Stimulated activated CD8-positive, alpha-beta memory T cell treated with anti-CD3 and anti-CD28 coated beads, Interleukin-4, amount 100 ng/mL, for 1 hour (primary cell): ENCODE measurements around the gene PRMT1.
A peak's percentile ranks its signal among the peaks of the same experiment; 100 is the strongest.
"Not testable (repeated sequence)": the region's sequence is repeated elsewhere in the genome, so short reads cannot be mapped to it uniquely, and the experiment has no call there.

ENCODE experiments used
- DNase-seq, 2 donors: peaks; one replicate each; pipeline ENCODE4 v3.0.0-alpha.2; 2020; ENCODE audit warnings: low read depth in 2 of 2, low spot score in 1 of 2

Gene PRMT1

GRCh38 chr19:49677231-49677900 lies at the start of gene PRMT1:
Gene PRMT1, plus strand, starts transcription at chr19:49677271. Its CDS starts 10 bp downstream, at chr19:49677281.
- DNase-seq: no peak

DNA sequence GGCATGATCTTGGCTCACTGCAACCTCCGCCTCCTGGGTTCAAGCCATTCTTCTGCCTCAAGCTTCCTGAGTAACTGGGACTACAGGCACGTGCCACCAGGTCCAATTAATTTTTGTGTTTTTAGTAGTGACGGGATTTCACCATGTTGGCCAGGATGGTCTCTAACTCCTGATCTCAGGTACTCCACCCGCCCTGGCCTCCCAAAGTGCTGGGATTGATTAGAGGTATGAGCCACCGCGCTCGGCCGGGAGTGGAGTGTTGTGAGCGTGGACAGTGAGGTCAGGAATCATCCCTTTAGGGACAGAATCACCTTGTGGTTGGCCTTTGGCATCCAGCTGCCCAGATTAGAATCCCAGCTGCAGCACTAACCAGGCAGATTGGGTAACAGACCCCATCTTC lies 47.4 kb upstream of the PRMT1 start:
- no peak for DNase-seq

DNA sequence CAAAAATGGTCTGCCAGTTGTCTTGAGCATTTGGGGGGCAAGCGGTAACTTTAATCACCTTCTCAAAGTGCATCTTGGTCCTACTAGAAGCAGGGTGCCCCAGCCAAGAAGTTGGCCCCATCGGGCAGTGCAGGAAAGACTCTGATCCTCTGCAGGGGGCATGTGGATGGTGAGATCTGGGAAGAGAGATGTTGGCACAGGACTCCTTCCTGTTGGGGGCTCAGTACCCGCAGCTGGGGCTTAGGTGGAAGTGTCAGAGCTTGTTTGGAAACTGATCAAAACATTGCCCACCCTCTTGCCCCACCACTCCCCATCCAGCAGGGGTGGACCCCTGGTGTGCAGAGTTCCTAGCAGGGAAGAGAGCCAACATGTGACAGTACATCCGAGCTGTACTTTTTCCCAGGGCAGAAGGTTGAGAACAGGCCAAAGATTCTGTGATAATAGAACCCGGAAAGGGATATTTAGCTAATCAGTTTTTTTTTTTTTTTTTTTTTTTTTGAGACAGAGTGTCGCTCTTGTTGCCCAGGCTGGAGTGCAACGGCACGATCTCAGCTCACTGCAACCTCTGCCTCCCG lies 46.0 kb upstream of the PRMT1 start:
- DNase-seq: no peak

GRCh38 chr19:49631610-49632192 lies 45.4 kb upstream of the PRMT1 start:
- DNase-seq: no peak

- no peak for DNase-seq
Measured at GRCh38 chr19:49632576-49632975, 44.5 kb upstream of the PRMT1 start.

DNA sequence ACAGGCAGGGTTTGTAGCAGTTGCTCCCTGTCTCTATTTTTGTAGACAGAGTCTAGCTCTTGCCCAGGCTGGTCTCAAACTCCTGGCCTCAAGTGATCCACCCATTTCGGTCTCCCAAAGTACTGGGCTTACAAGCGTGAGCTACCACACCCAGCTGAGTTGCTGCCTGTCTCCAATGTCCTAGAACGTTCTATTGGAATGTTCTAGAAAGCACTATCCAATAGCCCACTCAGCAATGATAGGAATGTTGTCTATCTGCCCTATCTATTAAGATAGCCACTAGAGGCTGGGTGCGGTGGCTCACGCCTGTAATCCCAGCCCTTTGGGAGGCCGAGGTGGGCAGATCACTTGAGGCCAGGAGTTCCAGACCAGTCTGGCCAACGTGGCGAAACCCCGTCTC lies 43.8 kb upstream of the PRMT1 start:
- DNase-seq: not testable (repeated sequence)

- no peak for DNase-seq
Measured at GRCh38 chr19:49635530-49636232, 41.4 kb upstream of the PRMT1 start.

GRCh38 chr19:49636233-49636932 lies 40.7 kb upstream of the PRMT1 start:
- DNase-seq: no peak

- no peak for DNase-seq
Measured at GRCh38 chr19:49637821-49638738, 39.0 kb upstream of the PRMT1 start.

DNA sequence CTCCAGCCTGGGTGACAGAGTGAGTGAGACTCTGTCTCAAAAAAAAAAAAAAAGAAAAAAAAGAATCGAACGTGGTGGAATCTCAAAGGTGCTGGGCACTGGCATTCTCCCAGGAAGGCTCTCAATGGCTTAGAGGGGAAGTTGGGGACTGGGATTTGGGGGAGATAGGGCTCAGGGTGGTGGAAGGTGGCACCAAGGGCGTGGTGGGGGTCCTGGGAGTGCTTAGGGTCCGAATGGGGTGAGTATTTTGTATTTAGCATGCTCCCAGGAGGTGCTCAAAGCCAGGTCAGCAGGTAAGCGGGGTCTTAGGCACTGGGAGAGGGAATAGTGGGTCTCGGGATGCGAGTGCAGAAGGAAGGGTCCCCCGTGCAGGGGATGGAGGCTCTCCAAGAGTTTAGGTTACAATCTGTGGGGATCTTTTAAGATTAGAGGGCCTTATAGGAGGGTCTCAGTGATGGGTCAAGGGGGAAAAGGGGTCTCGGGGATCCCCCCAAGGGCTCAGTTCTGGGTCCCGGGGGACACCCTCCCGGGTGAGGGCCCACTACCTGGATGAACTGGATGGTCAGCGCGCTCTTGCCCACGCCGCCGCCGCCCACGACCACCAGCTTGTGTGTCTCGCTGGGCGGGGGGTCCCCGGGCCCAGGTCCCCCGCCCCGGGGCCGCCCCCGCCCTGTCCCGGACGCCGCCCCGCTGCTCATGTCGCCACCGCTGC lies 37.5 kb upstream of the PRMT1 start:
- no peak for DNase-seq

DNA sequence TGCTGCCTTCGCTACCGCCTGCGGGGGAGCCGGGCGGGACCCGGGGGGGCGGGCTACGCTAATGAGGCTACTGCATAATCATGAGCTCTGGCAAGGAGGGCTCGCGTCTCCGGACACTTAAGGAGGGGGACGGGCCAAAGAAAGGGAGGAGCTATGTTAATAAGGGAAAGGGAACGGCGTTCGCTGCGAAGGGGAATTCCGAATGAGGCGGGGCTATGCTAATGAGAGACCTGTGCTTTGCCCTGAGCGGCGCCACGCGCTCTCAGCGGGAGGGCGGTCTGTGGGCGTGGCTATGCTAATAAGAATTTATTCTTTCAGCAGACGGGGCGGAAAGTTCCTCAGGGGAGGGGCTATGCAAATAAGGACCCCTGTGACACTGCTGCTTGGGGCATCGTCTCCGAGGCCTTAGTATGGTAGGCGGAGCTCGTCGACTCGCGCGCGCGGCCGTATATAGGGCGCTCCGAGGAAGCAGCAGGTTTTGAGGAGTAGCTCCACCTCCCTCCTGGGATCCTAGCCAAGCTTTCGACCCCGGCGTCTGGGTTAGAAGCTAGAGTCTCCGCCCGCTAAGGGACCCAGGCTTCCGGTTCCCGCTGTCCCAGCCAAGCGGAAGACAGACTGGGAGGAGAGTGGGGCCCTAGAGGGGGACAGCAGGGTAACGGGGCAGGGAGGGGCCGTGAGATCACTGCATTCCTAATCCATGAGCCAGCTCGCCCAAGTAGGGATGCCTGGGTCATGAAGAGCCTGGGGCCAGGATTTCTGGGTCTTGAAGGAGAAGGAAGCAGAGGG lies 36.8 kb upstream of the PRMT1 start, which contains the start of gene RRAS:
RRAS (minus strand) TSS at position 31 of the 786 bp plus-strand sequence. CDS start 45 bp downstream, outside the sequence.
- DNase-seq: peak; percentile 97 to 99

DNA sequence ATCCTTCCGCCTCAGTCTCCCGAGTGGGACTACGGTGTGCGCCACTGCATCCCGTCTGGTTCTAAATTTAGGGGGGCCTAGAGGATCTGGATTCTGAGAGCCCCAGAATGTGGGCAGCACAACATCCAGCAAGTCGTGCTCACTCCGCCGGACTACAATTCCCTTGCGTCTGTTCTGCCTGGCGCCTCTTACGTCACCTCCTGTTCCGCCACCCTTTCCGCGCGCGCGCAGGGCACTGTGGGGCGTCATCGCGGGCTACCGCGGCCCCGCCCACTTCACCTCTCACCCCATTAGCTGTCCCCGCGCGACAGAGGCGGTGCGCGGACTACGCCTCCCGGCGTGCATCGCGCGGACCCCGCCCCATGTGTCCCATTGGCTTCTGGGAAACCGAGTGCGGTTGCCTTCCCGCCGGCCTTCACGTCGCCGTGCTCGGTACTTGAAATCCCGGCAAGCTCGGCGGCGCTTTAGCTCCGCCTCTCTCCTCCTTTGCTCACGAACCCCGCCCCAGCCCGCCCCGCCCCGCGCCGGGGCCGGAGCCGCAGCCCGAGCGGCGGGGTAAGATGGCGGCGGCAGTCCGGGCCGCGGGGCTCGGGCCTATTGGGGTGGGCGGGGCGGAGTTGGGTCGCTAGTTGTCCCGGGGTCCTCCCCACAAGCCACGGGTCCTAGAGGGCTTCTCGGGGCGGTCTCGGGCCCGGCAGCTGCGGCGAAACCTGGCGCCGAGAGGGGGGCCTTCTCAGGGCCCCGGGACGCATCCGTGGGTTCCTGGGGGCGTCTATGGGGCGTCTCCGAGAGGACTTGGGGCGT lies 35.2 kb upstream of the PRMT1 start, which contains the start of gene SCAF1:
SCAF1 (plus strand) TSS at position 522 of the 804 bp plus-strand sequence. CDS start 2,818 bp downstream, outside the sequence.
- DNase-seq: peak; percentile 97 to 98

DNA sequence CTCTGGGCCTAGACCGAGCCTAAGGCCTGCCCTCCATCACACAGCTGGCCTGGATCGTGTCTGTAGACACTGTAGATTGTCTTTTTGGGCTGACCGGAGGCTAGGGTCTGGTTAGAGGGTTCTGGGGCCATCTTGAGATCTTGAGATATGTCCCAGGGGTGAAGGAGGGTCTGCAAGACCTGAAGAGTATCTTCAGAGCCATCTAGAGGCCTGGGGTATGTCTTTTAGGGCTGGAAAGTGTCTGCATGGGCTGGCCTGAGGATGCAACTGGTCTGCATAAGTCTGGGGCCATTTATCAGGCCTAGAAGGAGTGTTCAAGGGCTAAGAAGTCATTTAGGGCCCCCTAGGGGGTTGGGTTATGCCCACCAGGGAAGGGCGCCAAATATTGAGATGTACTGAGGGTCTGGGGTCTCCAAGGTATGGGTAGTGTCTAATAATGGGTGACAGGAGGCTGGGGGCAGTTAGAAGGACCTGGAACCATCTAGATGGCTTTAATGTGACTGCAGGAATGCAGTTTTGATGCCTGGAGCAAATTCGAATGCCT lies 34.5 kb upstream of the PRMT1 start:
- no peak for DNase-seq

GRCh38 chr19:49643466-49643865 lies 33.6 kb upstream of the PRMT1 start:
- no peak for DNase-seq

DNA sequence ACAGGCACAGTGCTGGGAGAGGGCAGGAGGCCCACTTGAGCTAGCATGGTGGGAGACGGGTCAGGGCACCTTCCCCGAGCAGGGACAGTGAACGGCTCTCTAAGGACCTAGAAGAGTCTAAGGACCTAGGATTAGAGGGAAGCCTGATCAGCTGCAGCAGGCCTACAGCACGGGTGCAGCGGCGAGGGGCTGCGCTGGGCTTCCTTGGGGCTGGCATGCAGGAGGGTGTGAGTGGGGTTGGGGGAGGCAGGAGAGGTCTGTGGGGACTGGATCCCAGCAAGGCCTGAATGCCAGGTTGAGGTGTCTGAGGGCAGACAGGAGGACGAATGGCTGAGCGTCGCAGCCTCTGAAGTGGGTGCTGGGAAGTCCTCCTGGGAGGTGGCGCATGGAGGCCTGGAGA lies 31.5 kb upstream of the PRMT1 start:
- DNase-seq: no peak

GRCh38 chr19:49645995-49646394 lies 31.1 kb upstream of the PRMT1 start:
- DNase-seq: no peak

GRCh38 chr19:49646586-49646985 lies 30.5 kb upstream of the PRMT1 start:
- no peak for DNase-seq
